K562 (cell line): Measurements from ENCODE around the gene JMJD1C. TPM values are rescaled to one million over a fixed set of nuclear protein-coding genes. Genes with fewer than 3 reads are reported as not detected.
A peak's percentile ranks its signal among the peaks of the same experiment; 100 is the strongest.

Experiments used
- CREM ChIP-seq: IDR thresholded peaks from 2 replicates; pipeline ENCODE4 v1.6.1; 2014; ENCODE audit warnings: antibody characterized with exemption, low read depth
- DPF2 ChIP-seq: fragments of 450-650 bp; IDR thresholded peaks from 2 replicates; pipeline ENCODE4 v1.6.1; 2016
- SMC3 ChIP-seq: conservative IDR thresholded peaks from 2 replicates; pipeline ENCODE4 v1.6.1; 2011; ENCODE audit warnings: low read depth, low read length, improper control_type of control experiment; ENCODE audit not compliant: insufficient read depth
- SRSF9 ChIP-seq: fragments of 200-400 bp; formaldehyde crosslinking; IDR thresholded peaks from 2 replicates; pipeline ENCODE4 v1.6.1; 2017; ENCODE audit warnings: low read depth, low read length, borderline replicate concordance
- ZNF586 ChIP-seq: fragments of 450-650 bp; formaldehyde crosslinking; conservative IDR thresholded peaks from 2 replicates; pipeline ENCODE4 v1.4.0; 2020; ENCODE audit warnings: mild to moderate bottlenecking, moderate library complexity
- ZNF764 ChIP-seq: fragments of 250-450 bp; sonication (Bioruptor Pico); IDR thresholded peaks from 2 replicates; pipeline ENCODE4 v1.4.0; 2020; ENCODE audit warnings: low read depth, mild to moderate bottlenecking, moderate library complexity
- polyA plus RNA-seq, 8 experiments: library from polyadenylated mRNA; depleted of rRNA in 4 of 8; stranded (reverse) in 5 of 8; unstranded in 3 of 8; fragments of >200 nt; fragmentation: Nextera tagmentation in 2 of 8; fragmentation: Illumina TruSeq in 1 of 8; extraction: Ambion mirVana in 2 of 8; extraction: Trizol in 1 of 8; gene quantifications; 2 replicates each; pipeline versions ENCODE4 v1.2.1 to v1.2.3, GENCODE V29; 2011 to 2014; ENCODE audit warnings: inconsistent platforms in 1 of 8, missing spikeins in 1 of 8
- total RNA-seq, 7 experiments: library from RNA; depleted of rRNA in 6 of 7; stranded (reverse); fragments of >200 nt in 6 of 7; fragmentation: Illumina TruSeq in 2 of 7; extraction: Trizol in 2 of 7; gene quantifications; 2 replicates each; pipeline versions ENCODE4 v1.2.1 to v1.2.3, GENCODE V29; 2011 to 2021; ENCODE audit warnings: low replicate concordance in 1 of 7
- TF ChIP-seq, protein P1 (sequence below): fragments of 200-600 bp; sonication (generic); IDR thresholded peaks from one replicate; pipeline ENCODE4 v1.6.1; 2012; ENCODE audit warnings: mild to moderate bottlenecking, low read depth, low read length, inconsistent platforms
- TF ChIP-seq, protein P2 (sequence below): fragments of 250-450 bp; sonication (Bioruptor Pico); IDR thresholded peaks from 2 replicates; pipeline ENCODE4 v1.4.0; 2020; ENCODE audit warnings: borderline replicate concordance
- TF ChIP-seq, protein P3 (sequence below): fragments of 150-350 bp; conservative IDR thresholded peaks from 2 replicates; pipeline ENCODE4 v1.6.1; 2014; ENCODE audit warnings: low read length

The JMJD1C gene
- total and polyA plus RNA-seq, 9 of the 15 experiments (the other 6 are each of a cell fraction or from before 2014, with no cell fraction given), result 25.3 to 68.0 (median 47.2) TPM

DNA sequence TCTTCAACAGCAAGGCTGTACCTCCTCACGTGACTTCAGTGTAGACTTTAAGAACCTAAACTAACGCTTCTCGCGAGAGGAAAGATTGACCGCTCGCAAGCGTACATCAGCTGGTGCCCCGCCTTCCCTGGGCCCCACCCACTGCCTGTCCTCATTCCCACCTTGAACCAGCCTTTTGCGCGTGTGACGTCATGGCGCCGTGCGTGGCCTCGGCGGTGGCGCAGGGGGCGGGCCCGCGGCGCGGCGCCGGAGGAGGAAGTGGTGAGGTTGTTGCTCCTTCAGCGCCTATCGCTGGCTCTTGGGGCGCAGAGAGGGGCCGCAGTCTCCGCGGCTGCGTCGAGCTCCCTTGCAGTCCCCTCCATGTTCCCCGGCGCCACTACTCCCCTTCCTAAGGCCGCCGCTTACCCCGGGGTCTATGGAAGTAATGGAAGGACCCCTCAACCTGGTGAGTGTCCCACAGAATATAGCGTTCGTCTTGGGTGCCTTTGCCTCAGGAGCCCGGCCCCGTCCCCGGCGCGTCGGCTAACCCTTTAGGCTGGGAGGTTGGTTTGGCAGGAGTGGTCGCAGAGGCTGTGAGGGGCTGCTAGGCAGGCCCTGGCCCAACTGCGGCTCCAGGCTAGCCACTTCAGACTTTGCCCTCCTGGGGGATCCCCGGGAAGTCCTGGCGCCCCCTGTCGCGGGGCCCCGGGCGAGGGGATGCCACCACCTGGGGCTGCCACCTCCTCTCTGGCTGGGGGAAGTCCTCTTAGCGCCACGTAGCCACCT is 332.5 kb downstream of the JMJD1C start, which contains the start of gene NRBF2 (continued):
- TF ChIP-seq ZNF586 (0 out of 2 replicates have a peak, but pooled peaks have one; percentile 43), SRSF9 (no peak), DPF2 (no peak; the same call in 1 of the 2 replicates), ZNF764 (0 out of 2 replicates have a peak, but pooled peaks have one; percentile 41), SMC3 (no peak), CREM (peak; percentile 98)
- TF ChIP-seq, protein P1, sequence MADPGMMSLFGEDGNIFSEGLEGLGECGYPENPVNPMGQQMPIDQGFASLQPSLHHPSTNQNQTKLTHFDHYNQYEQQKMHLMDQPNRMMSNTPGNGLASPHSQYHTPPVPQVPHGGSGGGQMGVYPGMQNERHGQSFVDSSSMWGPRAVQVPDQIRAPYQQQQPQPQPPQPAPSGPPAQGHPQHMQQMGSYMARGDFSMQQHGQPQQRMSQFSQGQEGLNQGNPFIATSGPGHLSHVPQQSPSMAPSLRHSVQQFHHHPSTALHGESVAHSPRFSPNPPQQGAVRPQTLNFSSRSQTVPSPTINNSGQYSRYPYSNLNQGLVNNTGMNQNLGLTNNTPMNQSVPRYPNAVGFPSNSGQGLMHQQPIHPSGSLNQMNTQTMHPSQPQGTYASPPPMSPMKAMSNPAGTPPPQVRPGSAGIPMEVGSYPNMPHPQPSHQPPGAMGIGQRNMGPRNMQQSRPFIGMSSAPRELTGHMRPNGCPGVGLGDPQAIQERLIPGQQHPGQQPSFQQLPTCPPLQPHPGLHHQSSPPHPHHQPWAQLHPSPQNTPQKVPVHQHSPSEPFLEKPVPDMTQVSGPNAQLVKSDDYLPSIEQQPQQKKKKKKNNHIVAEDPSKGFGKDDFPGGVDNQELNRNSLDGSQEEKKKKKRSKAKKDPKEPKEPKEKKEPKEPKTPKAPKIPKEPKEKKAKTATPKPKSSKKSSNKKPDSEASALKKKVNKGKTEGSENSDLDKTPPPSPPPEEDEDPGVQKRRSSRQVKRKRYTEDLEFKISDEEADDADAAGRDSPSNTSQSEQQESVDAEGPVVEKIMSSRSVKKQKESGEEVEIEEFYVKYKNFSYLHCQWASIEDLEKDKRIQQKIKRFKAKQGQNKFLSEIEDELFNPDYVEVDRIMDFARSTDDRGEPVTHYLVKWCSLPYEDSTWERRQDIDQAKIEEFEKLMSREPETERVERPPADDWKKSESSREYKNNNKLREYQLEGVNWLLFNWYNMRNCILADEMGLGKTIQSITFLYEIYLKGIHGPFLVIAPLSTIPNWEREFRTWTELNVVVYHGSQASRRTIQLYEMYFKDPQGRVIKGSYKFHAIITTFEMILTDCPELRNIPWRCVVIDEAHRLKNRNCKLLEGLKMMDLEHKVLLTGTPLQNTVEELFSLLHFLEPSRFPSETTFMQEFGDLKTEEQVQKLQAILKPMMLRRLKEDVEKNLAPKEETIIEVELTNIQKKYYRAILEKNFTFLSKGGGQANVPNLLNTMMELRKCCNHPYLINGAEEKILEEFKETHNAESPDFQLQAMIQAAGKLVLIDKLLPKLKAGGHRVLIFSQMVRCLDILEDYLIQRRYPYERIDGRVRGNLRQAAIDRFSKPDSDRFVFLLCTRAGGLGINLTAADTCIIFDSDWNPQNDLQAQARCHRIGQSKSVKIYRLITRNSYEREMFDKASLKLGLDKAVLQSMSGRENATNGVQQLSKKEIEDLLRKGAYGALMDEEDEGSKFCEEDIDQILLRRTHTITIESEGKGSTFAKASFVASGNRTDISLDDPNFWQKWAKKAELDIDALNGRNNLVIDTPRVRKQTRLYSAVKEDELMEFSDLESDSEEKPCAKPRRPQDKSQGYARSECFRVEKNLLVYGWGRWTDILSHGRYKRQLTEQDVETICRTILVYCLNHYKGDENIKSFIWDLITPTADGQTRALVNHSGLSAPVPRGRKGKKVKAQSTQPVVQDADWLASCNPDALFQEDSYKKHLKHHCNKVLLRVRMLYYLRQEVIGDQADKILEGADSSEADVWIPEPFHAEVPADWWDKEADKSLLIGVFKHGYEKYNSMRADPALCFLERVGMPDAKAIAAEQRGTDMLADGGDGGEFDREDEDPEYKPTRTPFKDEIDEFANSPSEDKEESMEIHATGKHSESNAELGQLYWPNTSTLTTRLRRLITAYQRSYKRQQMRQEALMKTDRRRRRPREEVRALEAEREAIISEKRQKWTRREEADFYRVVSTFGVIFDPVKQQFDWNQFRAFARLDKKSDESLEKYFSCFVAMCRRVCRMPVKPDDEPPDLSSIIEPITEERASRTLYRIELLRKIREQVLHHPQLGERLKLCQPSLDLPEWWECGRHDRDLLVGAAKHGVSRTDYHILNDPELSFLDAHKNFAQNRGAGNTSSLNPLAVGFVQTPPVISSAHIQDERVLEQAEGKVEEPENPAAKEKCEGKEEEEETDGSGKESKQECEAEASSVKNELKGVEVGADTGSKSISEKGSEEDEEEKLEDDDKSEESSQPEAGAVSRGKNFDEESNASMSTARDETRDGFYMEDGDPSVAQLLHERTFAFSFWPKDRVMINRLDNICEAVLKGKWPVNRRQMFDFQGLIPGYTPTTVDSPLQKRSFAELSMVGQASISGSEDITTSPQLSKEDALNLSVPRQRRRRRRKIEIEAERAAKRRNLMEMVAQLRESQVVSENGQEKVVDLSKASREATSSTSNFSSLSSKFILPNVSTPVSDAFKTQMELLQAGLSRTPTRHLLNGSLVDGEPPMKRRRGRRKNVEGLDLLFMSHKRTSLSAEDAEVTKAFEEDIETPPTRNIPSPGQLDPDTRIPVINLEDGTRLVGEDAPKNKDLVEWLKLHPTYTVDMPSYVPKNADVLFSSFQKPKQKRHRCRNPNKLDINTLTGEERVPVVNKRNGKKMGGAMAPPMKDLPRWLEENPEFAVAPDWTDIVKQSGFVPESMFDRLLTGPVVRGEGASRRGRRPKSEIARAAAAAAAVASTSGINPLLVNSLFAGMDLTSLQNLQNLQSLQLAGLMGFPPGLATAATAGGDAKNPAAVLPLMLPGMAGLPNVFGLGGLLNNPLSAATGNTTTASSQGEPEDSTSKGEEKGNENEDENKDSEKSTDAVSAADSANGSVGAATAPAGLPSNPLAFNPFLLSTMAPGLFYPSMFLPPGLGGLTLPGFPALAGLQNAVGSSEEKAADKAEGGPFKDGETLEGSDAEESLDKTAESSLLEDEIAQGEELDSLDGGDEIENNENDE, result no peak
- TF ChIP-seq, protein P2, sequence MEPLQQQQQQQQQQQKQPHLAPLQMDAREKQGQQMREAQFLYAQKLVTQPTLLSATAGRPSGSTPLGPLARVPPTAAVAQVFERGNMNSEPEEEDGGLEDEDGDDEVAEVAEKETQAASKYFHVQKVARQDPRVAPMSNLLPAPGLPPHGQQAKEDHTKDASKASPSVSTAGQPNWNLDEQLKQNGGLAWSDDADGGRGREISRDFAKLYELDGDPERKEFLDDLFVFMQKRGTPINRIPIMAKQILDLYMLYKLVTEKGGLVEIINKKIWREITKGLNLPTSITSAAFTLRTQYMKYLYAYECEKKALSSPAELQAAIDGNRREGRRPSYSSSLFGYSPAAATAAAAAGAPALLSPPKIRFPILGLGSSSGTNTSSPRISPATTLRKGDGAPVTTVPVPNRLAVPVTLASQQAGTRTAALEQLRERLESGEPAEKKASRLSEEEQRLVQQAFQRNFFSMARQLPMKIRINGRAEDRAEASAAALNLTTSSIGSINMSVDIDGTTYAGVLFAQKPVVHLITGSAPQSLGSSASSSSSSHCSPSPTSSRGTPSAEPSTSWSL (CRISPR knock-in tag), result no peak
- TF ChIP-seq, protein P3, sequence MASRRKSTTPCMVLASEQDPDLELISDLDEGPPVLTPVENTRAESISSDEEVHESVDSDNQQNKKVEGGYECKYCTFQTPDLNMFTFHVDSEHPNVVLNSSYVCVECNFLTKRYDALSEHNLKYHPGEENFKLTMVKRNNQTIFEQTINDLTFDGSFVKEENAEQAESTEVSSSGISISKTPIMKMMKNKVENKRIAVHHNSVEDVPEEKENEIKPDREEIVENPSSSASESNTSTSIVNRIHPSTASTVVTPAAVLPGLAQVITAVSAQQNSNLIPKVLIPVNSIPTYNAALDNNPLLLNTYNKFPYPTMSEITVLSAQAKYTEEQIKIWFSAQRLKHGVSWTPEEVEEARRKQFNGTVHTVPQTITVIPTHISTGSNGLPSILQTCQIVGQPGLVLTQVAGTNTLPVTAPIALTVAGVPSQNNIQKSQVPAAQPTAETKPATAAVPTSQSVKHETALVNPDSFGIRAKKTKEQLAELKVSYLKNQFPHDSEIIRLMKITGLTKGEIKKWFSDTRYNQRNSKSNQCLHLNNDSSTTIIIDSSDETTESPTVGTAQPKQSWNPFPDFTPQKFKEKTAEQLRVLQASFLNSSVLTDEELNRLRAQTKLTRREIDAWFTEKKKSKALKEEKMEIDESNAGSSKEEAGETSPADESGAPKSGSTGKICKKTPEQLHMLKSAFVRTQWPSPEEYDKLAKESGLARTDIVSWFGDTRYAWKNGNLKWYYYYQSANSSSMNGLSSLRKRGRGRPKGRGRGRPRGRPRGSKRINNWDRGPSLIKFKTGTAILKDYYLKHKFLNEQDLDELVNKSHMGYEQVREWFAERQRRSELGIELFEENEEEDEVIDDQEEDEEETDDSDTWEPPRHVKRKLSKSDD, result peak; percentile 85
